Astrocyte of the cerebellum (primary cell): ENCODE data around the gene SEC22C.

ENCODE experiments used
- DNase-seq: peaks from one replicate; pipeline ENCODE4 v3.0.0-alpha.2; 2011; ENCODE audit warnings: low read depth
- H3K4me3 ChIP-seq: 2 replicates; pipeline ENCODE4 v1.5.1; 2011; ENCODE audit warnings: mild to moderate bottlenecking, low read depth, low read length, moderate library complexity
- CTCF ChIP-seq: IDR thresholded peaks from 2 replicates; pipeline ENCODE4 v1.5.1; 2012; ENCODE audit warnings: low read length, low read depth, moderate library complexity, mild to moderate bottlenecking; ENCODE audit errors: missing control alignments
- in situ Hi-C: cut with HindIII; loops from 2 replicates; pipeline ENCODE4 v1.10.0; 2017; ENCODE audit warnings: low sequenced_read_pairs

Gene SEC22C

GRCh38 chr3:42529468-42529867, 52.3 kb downstream of the SEC22C start:
- no peak for DNase-seq
- in situ Hi-C loops: no loop called here
- no peak for TF ChIP-seq CTCF
- H3K4me3 ChIP-seq: no peak overlapping the region

GRCh38 chr3:42527368-42527917, 54.3 kb downstream of the SEC22C start:
- no peak for TF ChIP-seq CTCF
- H3K4me3 ChIP-seq: no peak overlapping the region
- no peak for DNase-seq
- in situ Hi-C loops: no loop called here

GRCh38 chr3:42526616-42527367, 55.0 kb downstream of the SEC22C start:
- DNase-seq: no peak
- H3K4me3 ChIP-seq: no peak overlapping the region
- no peak for TF ChIP-seq CTCF
- in situ Hi-C loops: no loop called here

GRCh38 chr3:42525736-42526345, 55.9 kb downstream of the SEC22C start:
- no peak for DNase-seq
- in situ Hi-C loops: no loop called here
- no peak overlapping the region for H3K4me3 ChIP-seq
- TF ChIP-seq CTCF: no peak

GRCh38 chr3:42525212-42525611, 56.6 kb downstream of the SEC22C start:
- in situ Hi-C loops: no loop called here
- no peak for TF ChIP-seq CTCF
- no peak overlapping the region for H3K4me3 ChIP-seq
- no peak for DNase-seq

DNA sequence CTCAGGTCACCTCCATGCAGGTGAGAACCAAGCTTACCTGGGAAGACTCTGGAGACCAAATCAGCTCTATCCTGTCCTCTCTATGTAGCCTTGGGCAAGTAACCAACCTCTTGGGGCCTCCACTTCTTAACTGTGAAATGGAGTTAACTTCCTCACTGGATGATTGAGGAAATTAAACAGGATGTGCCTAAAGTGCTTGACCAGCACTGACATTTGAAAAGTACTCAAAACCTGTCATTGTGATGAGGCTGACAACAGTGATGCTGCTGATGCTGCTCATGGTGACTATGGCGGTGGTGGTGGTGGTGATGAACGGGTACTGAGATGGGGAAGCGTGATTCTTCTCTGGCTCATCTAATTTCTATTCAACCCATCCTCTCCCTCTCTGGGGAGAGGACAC, 57.0 kb downstream of the SEC22C start:
- no peak overlapping the region for H3K4me3 ChIP-seq
- TF ChIP-seq CTCF: no peak

More for the DNA sequence above, 57.0 kb downstream of the SEC22C start:
- in situ Hi-C loops: no loop called here
- DNase-seq: no peak
